Non-pigmented ciliary epithelial cell (primary cell): ENCODE measurements around the gene INSC.

Experiments used
- DNase-seq: peaks from one replicate; pipeline ENCODE4 v3.0.0-alpha.2; 2010; ENCODE audit warnings: low read depth

INSC gene

GRCh38 chr11:15289723-15290122 lies 175.0 kb downstream of the INSC start:
- no peak for DNase-seq

- no peak for DNase-seq
Measured at GRCh38 chr11:15291885-15292284, 177.2 kb downstream of the INSC start.

- no peak for DNase-seq
Measured at GRCh38 chr11:15293975-15294620, 179.4 kb downstream of the INSC start.

GRCh38 chr11:15295695-15296094 lies 181.0 kb downstream of the INSC start:
- DNase-seq = no peak
